Neural progenitor cell (in vitro differentiated cells): ENCODE data around the gene SNX27. TPM values are rescaled to one million over a fixed set of nuclear protein-coding genes. Genes with fewer than 3 reads are reported as not detected.

ENCODE experiments used
- DNase-seq: peaks from one replicate; pipeline ENCODE4 v3.0.0-alpha.2; 2016; ENCODE audit warnings: low spot score
- H2AFZ ChIP-seq: fragments of 200-600 bp; sonication (generic); replicated peaks from 2 replicates; pipeline ENCODE4 v1.6.1; 2016; ENCODE audit warnings: antibody characterized with exemption
- H3F3A ChIP-seq: fragments of 200-600 bp; sonication (generic); 2 replicates; pipeline ENCODE4 v1.6.1; 2016; ENCODE audit warnings: antibody characterized with exemption, low read depth
- H3K27ac ChIP-seq: fragments of 200-600 bp; sonication (generic); 2 replicates; pipeline ENCODE4 v1.5.1; 2016; ENCODE audit warnings: mild to moderate bottlenecking
- H3K27me3 ChIP-seq: fragments of 200-600 bp; sonication (generic); 2 replicates; pipeline ENCODE4 v1.6.1; 2016; ENCODE audit warnings: mild to moderate bottlenecking, moderate library complexity
- H3K36me3 ChIP-seq: fragments of 200-600 bp; sonication (generic); 2 replicates; pipeline ENCODE4 v1.5.1; 2016
- H3K4me1 ChIP-seq: fragments of 200-600 bp; sonication (generic); 2 replicates; pipeline ENCODE4 v1.6.1; 2016; ENCODE audit warnings: mixed run types
- H3K4me2 ChIP-seq: fragments of 200-600 bp; sonication (generic); 2 replicates; pipeline ENCODE4 v1.6.1; 2016
- H3K4me3 ChIP-seq: fragments of 200-600 bp; sonication (generic); 2 replicates; pipeline ENCODE4 v1.5.1; 2016
- H3K79me2 ChIP-seq: fragments of 200-600 bp; sonication (generic); 2 replicates; pipeline ENCODE4 v1.6.1; 2016; ENCODE audit warnings: low read depth
- H3K9ac ChIP-seq: fragments of 200-600 bp; sonication (generic); 2 replicates; pipeline ENCODE4 v1.6.1; 2016
- H3K9me3 ChIP-seq: fragments of 200-600 bp; sonication (generic); 2 replicates; pipeline ENCODE4 v1.5.1; 2016; ENCODE audit warnings: low read depth
- H4K20me1 ChIP-seq: fragments of 200-600 bp; sonication (generic); 2 replicates; pipeline ENCODE4 v1.6.1; 2016; ENCODE audit warnings: low read depth
- H3K27ac Mint-ChIP-seq: 3 replicates; pipeline ENCODE4 v1.8.0; 2021; ENCODE audit warnings: mixed read lengths
- H3K27me3 Mint-ChIP-seq: 2 replicates; pipeline ENCODE4 v1.8.0; 2022; ENCODE audit warnings: low read depth, mild to moderate bottlenecking, inconsistent platforms, moderate library complexity, mixed read lengths; ENCODE audit not compliant: insufficient read depth
- H3K36me3 Mint-ChIP-seq: 3 replicates; pipeline ENCODE4 v1.8.0; 2021; ENCODE audit warnings: mixed read lengths
- H3K4me1 Mint-ChIP-seq: 3 replicates; pipeline ENCODE4 v1.8.0; 2021; ENCODE audit warnings: mixed read lengths
- H3K4me3 Mint-ChIP-seq: 3 replicates; pipeline ENCODE4 v1.8.0; 2021; ENCODE audit warnings: mild to moderate bottlenecking, moderate library complexity, mixed read lengths
- H3K9me3 Mint-ChIP-seq: 3 replicates; pipeline ENCODE4 v1.8.0; 2020; ENCODE audit warnings: mixed read lengths
- CTCF ChIP-seq: fragments of 200-600 bp; sonication (generic); IDR thresholded peaks from 2 replicates; pipeline ENCODE4 v1.5.1; 2017; ENCODE audit warnings: antibody characterized with exemption, mild to moderate bottlenecking
- EZH2 ChIP-seq: fragments of 200-600 bp; sonication (generic); IDR thresholded peaks from 2 replicates; pipeline ENCODE4 v1.6.1; 2017; ENCODE audit warnings: antibody characterized with exemption, mild to moderate bottlenecking, moderate library complexity
- EZH2phosphoT487 ChIP-seq: fragments of 200-600 bp; sonication (generic); IDR thresholded peaks from 2 replicates; pipeline ENCODE4 v1.6.1; 2017; ENCODE audit warnings: antibody characterized with exemption
- total RNA-seq: library from RNA; depleted of rRNA; stranded (reverse); fragments of >200 nt; gene quantifications from 2 replicates; pipeline ENCODE4 v1.2.3, GENCODE V29; 2015; ENCODE audit warnings: low replicate concordance

Gene SNX27
- total RNA-seq, 1 donor from 2014 or later, result 34.1 TPM

DNA sequence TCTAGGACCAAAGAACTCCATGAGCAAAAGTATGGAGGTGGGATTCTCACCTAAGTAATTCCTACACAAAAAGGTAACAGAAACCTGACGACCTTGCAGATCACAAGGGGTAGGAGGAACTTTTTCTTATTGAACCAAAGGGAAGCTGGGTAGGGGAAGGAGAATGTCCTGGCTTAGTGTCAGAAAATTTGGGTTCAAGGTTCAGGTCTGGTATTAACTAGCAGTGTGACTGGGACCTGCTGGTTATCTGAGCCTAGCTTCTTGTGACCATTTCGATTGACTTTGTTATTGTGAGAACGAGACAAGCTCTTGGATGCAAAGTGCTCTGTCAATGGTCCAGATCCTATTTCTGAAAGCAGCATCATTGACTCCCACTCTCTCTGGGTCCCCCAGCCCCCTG, 5.0 kb upstream of the SNX27 start:
- H3K79me2 ChIP-seq, result no peaks in the 10 kb centered on the region
- no peak for DNase-seq
- TF ChIP-seq EZH2 (no peak), CTCF (no peak), EZH2phosphoT487 (no peak)
- no peak overlapping the region for H3K4me3 ChIP-seq
- H3K9ac ChIP-seq, result no peak overlapping the region
- H3K4me2 ChIP-seq, result no peak overlapping the region
- H3K27me3 ChIP-seq, result no peaks in the 10 kb centered on the region
- H3K27ac ChIP-seq, result no peak overlapping the region
- H3F3A ChIP-seq, result no peaks in the 10 kb centered on the region
- no peaks in the 10 kb centered on the region for H3K36me3 ChIP-seq
- no peak overlapping the region for H2AFZ ChIP-seq
- H3K4me1 ChIP-seq, result no peaks in the 10 kb centered on the region
- Mint-ChIP-seq H3K4me3 (no peak overlapping the region), H3K36me3 (no peaks in the 10 kb centered on the region), H3K27me3 (no peaks in the 10 kb centered on the region), H3K9me3 (no peaks in the 10 kb centered on the region), H3K4me1 (peaks cover 8% of the 10 kb centered on the region), H3K27ac (no peak overlapping the region)
- no peaks in the 10 kb centered on the region for H3K9me3 ChIP-seq
- H4K20me1 ChIP-seq, result no peaks in the 10 kb centered on the region

DNA sequence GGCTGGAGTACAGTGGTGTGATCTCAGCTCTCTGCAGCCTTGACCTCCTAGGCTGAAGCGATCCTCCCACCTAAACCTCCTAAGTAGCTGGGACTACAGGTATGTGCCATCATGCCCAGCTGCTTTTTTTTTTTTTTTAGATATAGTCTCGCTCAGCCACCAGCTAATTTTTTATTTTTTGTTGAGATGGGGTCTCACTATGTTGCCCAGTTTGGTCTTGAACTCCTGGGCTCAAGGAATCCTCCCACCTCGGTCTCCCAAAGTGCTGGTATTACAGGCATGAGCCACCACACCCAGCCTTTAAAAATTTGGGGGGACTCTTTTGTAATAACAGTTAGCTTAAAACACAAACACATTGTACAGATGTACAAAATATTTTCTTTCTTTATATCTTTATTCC, 1.7 kb upstream of the SNX27 start:
- no peak overlapping the region for H3K27ac Mint-ChIP-seq
- Histone ChIP-seq H3K4me2 (no peak overlapping the region), H3K9me3 (no peaks in the 10 kb centered on the region), H3F3A (no peaks in the 10 kb centered on the region), H3K4me1 (no peaks in the 10 kb centered on the region), H3K27ac (no peak overlapping the region), H2AFZ (no peak overlapping the region), H3K79me2 (peaks cover 30% of the 10 kb centered on the region), H3K9ac (no peak overlapping the region), H4K20me1 (peaks cover 23% of the 10 kb centered on the region), H3K4me3 (no peak overlapping the region), H3K36me3 (no peaks in the 10 kb centered on the region), H3K27me3 (no peaks in the 10 kb centered on the region)
- TF ChIP-seq EZH2phosphoT487, result no peak
- no peak for TF ChIP-seq EZH2
- no peak for DNase-seq
- no peak overlapping the region for H3K4me3 Mint-ChIP-seq
- no peaks in the 10 kb centered on the region for H3K9me3 Mint-ChIP-seq
- H3K27me3 Mint-ChIP-seq, result no peaks in the 10 kb centered on the region
- H3K4me1 Mint-ChIP-seq, result peaks cover 18% of the 10 kb centered on the region
- H3K36me3 Mint-ChIP-seq, result no peaks in the 10 kb centered on the region

- peak overlapping the region; percentile 78 for H3K27ac Mint-ChIP-seq
- Histone ChIP-seq H3F3A (no peaks in the 10 kb centered on the region), H3K4me1 (no peaks in the 10 kb centered on the region), H3K27ac (no peak overlapping the region), H3K4me3 (peak overlapping the region; percentile 86), H3K9ac (no peak overlapping the region), H4K20me1 (peaks cover 35% of the 10 kb centered on the region), H3K36me3 (no peaks in the 10 kb centered on the region), H2AFZ (peak overlapping the region; percentile 51), H3K4me2 (no peak overlapping the region), H3K79me2 (peaks cover 42% of the 10 kb centered on the region), H3K27me3 (no peaks in the 10 kb centered on the region), H3K9me3 (no peaks in the 10 kb centered on the region)
- DNase-seq, result no peak
- H3K4me1 Mint-ChIP-seq, result peaks cover 23% of the 10 kb centered on the region
- H3K36me3 Mint-ChIP-seq, result peaks cover 2% of the 10 kb centered on the region
- no peaks in the 10 kb centered on the region for H3K27me3 Mint-ChIP-seq
- peak overlapping the region; percentile 96 for H3K4me3 Mint-ChIP-seq
- TF ChIP-seq EZH2phosphoT487 (no peak), CTCF (no peak), EZH2 (no peak)
- H3K9me3 Mint-ChIP-seq, result no peaks in the 10 kb centered on the region
Observed at GRCh38 chr1:151611288-151611790, 511 bp upstream of the SNX27 start.

DNA sequence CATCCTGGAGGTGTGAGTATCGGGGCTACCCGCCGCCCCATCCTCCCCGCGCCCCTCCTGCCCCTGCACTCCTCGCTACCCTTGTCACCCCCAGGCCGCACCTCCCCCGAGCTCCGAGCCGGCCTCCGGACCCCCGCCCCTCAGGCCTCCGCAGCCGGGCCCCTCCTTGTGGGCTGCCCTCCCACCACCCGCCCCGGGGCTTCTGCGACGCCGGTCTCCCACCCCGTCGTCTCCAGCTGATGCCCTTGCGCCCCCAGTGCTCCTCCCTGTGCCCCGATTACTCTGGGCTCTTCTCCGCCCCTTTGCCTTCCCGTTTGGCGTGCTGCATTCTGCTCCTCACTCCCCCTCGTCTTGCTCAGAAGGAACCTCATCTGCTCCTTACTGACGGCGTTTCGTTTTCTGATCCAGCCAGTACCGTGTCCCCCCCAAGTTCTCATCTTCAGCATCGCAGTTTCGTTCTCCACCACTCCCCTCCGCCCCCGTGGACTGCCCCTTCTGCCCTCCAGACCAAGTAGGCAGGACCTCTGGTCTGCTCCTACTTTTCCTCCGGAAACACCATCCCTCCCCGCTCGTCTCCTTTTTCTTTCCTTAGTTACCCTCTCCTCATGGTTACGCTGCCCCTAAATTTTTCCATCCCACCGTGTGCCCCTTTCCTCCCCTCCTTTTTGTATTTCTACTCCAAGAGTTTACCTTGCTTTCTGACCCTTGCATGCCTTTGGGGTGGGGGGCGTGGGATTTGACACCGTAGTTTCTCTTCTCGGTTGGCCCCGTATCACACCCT, 841 bp downstream of the SNX27 start:
- Histone ChIP-seq H3K9me3 (no peaks in the 10 kb centered on the region), H3K79me2 (peaks cover 55% of the 10 kb centered on the region), H3K4me1 (no peaks in the 10 kb centered on the region), H3K4me3 (peak overlapping the region; percentile 86), H3K27me3 (no peaks in the 10 kb centered on the region), H3F3A (no peaks in the 10 kb centered on the region), H3K36me3 (no peaks in the 10 kb centered on the region), H4K20me1 (peaks cover 41% of the 10 kb centered on the region), H3K9ac (peak overlapping the region; percentile 62), H2AFZ (peak overlapping the region; percentile 64), H3K27ac (no peak overlapping the region), H3K4me2 (peak overlapping the region; percentile 86)
- peaks cover 2% of the 10 kb centered on the region for H3K36me3 Mint-ChIP-seq
- peak overlapping the region; percentile 59 for H3K27ac Mint-ChIP-seq
- peak; percentile 63 for DNase-seq
- TF ChIP-seq CTCF, result no peak
- TF ChIP-seq EZH2, result no peak
- TF ChIP-seq EZH2phosphoT487, result no peak
- no peaks in the 10 kb centered on the region for H3K9me3 Mint-ChIP-seq
- H3K4me3 Mint-ChIP-seq, result peak overlapping the region; percentile 96
- no peaks in the 10 kb centered on the region for H3K27me3 Mint-ChIP-seq
- peaks cover 20% of the 10 kb centered on the region for H3K4me1 Mint-ChIP-seq
